Stimulated activated CD8-positive, alpha-beta memory T cell treated with anti-CD3 and anti-CD28 coated beads, Interleukin-7, amount 100 ng/mL, for 4 hours (primary cell): ENCODE results near the gene MAP6.

Experiments
- DNase-seq, 2 donors: peaks; one replicate each; pipeline ENCODE4 v3.0.0-alpha.2; 2020; ENCODE audit warnings: low read depth in 2 of 2

Gene MAP6

GRCh38 chr11:75667255-75667830 is 1.5 kb downstream of the MAP6 start:
- no peak for DNase-seq

- no peak for DNase-seq
Measured at GRCh38 chr11:75665990-75666389, 2.8 kb downstream of the MAP6 start.

DNA sequence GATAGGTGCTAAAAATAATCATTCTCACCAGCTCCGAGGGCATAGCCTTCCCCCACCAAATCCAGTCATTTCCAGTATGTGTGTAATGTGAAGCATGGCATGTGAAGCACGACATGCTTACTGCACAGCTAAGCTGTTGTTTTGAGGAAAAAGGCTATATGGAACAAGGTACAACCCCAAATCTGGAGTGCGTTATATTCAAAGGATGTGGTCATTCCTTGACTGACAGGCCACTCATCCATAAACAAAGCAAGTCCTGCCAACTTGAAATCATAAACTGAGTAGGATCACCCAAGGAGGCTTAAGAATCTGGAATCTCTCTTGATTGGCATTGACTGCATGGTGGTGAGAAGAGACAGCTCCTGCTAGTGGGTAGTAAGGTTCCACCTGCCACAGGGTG is 3.7 kb downstream of the MAP6 start:
- no peak for DNase-seq

- no peak for DNase-seq
Measured at GRCh38 chr11:75664389-75664788, 4.4 kb downstream of the MAP6 start.

DNA sequence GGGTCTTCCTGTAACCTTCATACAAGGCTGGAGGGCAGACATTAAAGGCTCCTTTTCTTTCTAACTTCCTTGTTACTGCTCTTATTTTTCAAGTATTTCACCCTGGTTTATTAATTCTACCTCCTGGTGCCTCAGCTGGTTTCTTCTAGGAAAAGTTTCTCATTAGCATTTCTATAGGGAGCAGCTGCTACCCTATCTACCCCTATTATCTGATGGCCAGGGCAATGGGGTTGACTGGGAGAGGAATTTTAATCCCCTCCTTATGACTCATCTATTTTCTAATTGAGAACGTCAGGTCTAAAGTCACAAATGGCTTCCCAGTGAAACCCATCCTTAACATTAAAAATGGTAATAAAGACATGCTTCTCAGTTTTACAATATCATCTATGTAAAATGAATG is 5.0 kb downstream of the MAP6 start:
- no peak for DNase-seq

DNA sequence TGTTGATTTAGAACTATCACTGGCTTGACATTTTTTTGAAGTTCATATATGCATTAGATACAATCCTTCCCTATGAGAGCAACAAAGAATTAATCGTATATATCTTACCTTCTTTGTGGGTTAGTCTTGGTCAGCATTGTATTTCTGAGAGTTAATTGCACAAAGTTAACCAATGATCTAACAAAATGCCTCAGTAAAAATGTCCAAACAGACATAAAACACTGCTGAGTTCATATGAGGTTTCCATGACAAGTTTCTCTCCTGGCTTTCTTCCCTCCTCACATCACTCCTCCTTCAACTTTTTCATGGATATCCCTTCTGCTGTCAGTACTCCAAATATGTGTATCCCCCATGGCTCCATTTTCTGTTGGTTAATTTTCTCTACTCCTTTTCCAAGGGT is 9.0 kb downstream of the MAP6 start:
- DNase-seq: no peak

- DNase-seq: no peak
Measured at GRCh38 chr11:75656044-75656727, 12.7 kb downstream of the MAP6 start.

DNA sequence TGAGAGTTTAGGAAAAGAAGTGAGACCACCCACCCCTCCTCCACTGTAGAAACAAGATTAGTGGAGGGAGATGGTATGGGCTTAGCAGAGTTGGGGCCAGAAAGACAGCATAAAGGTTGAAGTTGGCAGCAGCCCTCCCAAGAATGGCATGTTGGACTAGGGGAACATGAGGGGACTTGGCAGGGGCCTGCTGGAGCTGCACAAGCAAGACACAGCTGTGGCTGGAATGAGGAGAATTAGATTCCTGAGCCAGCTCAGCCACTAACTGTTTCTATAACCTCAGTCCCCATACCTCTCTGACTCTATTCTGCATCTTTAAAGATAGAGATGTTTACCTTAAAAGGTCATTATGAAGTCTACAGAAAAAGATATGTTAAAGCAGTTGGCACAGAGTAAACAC is 13.2 kb downstream of the MAP6 start:
- DNase-seq: no peak

- no peak for DNase-seq
Measured at GRCh38 chr11:75654314-75654713, 14.5 kb downstream of the MAP6 start.

DNA sequence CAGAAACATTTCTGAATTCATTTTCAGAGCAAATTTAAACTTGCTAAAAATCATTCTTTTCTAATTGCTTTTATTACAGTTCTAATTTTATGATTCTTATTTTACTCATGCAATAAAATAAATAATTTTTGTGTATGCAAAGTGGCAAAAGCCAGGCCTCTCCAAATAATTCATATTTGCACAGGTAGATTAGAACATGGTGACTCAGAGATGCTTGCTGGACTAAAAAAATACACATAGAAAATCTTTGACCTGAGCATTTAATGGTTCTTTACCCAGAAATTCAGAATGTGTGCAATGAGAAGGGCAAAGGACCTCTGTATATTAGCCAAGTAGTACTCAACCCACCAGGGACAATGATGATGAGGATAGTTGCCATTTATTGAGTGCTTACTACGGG is 15.3 kb downstream of the MAP6 start:
- DNase-seq: no peak

DNA sequence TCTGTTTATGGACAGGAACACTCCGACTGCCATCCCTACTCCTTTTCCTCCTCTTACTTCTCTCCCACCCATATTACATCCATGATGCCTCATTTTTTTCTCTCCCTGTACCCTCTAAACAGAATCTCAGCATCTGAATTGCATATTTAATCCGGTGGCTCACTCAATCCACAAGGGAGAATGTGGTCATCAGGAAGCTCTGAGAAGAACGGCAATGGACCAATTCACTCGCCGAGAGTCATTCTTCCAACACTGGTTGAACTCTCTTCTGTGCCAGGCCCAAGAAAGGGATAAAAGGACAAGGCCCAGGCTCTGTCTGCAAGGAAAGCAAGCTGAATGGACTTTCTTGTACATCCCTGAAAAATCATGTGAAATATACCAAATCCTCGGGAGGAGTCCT is 15.9 kb downstream of the MAP6 start:
- no peak for DNase-seq

DNA sequence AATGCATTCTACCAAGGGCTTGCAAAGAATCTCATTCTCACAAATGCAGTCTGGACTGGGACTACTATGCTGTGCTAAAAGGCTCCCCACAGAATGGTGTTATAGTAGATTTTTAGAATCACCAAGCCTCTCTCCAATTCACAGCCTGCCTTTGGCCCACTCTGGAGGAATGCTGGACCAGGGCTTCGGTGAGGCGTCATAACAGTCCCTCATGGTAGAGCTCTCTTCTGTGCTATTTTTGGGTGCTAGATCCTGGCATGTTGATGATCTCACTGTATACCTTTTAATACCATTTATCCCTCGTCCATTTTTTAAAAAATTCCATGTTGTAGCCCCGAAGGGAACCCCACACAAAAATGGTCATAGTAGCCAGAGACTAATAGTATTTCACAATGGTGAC is 17.6 kb downstream of the MAP6 start:
- DNase-seq: no peak

DNA sequence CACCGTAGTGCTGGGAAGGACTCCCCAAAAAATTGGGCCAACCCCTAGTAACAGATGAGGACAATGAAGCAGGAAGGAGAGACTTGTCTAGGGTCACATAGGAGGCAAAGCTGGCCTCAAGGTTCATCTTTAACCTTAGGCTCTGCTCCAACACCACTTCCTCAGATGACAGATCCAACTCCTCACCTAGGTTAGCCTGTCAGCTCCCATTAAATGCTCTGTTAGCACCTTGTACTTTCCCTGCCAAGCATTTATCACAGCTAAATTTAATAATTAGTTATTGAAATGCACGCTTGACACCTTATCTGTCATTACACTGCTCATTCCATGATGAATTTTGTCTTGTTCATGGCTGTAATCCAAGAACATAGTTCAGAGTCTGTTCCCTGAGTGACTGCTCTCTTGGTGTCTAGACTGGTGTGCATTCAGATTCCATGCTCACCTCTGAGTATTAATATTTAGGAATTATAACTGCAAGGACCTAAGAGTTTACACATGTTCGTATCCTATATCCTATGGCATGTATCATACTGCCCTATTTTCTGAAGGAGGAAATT is 18.6 kb downstream of the MAP6 start:
- no peak for DNase-seq

GRCh38 chr11:75644946-75645345 is 23.9 kb downstream of the MAP6 start:
- no peak for DNase-seq

DNA sequence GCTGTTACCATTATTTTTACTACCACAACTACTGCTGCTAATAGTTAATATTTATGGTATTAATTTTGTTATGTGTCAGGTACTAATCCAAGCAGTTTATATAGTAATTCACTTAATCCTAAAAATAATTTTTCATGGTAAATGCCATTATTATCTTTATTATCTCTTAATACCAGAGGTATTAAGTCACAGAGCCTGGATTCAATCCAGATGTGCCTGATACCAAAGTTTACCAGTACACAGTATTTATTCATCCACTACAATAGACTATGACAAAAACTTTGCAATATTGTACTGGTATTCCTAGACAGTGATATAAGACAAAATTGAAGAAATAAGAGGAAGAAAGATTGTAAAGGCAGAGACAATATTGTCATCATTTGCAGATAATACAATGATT is 24.5 kb downstream of the MAP6 start:
- DNase-seq: no peak

DNA sequence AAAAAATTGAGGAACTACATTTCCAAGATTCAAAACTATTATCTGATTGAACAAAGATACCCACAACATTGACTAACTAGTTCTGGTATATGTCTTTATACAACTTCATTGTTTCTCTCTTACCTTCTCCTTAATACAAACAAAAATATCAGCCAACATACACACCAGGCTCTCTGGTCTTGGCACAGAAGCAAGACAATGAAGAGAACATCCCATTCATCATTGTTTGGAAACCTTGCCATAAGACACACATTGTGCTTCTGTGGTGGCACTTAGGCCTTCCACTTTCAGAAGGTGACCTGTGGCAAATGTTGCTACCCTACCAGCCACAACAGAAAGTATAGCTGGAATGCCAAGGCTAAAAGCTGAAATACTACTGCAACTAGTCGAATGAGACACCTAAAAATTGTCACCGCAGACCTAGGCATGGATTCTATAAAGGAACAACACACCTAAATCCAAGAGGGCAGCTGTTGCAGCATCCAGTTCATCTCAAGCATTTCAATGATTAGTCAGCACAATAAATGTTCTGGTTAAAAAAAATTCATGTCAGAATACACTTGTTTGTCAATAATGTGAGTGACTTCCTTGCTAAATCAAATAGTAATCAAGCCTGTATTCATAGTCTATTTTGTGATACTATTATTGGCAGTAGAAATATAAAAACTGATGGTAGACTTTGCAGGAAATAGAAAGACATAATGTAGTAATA is 26.3 kb downstream of the MAP6 start:
- DNase-seq: no peak

GRCh38 chr11:75639762-75640181 is 29.1 kb downstream of the MAP6 start:
- no peak for DNase-seq

DNA sequence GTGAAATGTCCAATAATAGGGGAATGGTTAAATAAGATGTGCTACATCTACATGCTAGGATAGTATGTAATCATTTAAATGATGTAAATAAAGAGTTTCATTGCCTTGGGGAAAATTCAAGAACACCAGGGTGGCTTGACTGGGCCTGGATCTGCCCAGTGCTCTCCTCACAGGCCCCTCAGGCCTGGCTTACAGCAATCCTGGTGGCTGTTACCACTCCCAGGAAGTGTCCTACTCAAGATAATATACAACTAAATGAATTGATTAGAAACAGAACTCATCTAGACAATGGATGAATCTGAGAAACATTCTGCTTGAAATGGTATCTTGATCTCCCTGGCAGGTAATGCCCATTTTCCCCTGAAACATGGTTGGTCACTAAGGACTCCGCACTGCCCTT is 30.8 kb downstream of the MAP6 start:
- no peak for DNase-seq

- no peak for DNase-seq
Measured at GRCh38 chr11:75635066-75635862, 33.6 kb downstream of the MAP6 start.

- DNase-seq: no peak
Measured at GRCh38 chr11:75633409-75634066, 35.3 kb downstream of the MAP6 start.

DNA sequence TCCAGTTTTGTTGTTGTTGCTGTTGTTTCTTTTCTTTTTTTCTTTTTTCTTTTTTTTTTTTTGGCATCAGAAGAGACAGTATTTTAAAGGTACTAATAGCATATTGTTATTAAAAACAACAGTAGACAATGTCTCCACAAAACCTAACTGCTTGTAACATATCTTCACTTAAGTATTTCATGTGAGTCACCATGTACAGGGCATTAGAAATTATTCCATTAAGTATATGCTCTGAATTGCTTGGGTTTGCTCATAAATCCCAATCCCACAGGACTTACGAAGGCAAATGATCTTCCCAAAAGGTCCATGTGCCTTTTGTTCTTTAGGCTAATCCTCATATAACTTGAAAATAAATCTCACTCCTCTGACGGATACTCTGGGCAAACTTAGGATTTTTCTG is 35.9 kb downstream of the MAP6 start:
- DNase-seq: no peak

- no peak for DNase-seq
Measured at GRCh38 chr11:75632450-75632849, 36.4 kb downstream of the MAP6 start.
